Left hindlimb (tissue), 1 donor: Measurements from ENCODE around the gene CTXND2.
"Not testable (repeated sequence)": the region's sequence is repeated elsewhere in the genome, so short reads cannot be mapped to it uniquely, and the experiment has no call there.

Source experiments
- DNase-seq: peaks from one replicate; pipeline ENCODE4 v3.0.0-alpha.2; 2018

Gene CTXND2

GRCh38 chr1:150887018-150887417, at the start of gene CTXND2:
Gene CTXND2 (plus strand): TSS chr1:150887136. CDS start chr1:150912315, 25,179 bp downstream.
- no peak for DNase-seq

GRCh38 chr1:150840850-150841249, 46.1 kb upstream of the CTXND2 start:
- DNase-seq = not testable (repeated sequence)

- DNase-seq = no peak
Observed at GRCh38 chr1:150841626-150842025, 45.3 kb upstream of the CTXND2 start.

- no peak for DNase-seq
Observed at GRCh38 chr1:150842343-150842742, 44.6 kb upstream of the CTXND2 start.

- no peak for DNase-seq
Observed at GRCh38 chr1:150842964-150843363, 44.0 kb upstream of the CTXND2 start.

- no peak for DNase-seq
Observed at GRCh38 chr1:150843474-150843873, 43.5 kb upstream of the CTXND2 start.

GRCh38 chr1:150846473-150847146, 40.3 kb upstream of the CTXND2 start:
- DNase-seq = no peak

- DNase-seq = not testable (repeated sequence)
Observed at GRCh38 chr1:150850801-150851362, 36.1 kb upstream of the CTXND2 start.

GRCh38 chr1:150852734-150853133, 34.2 kb upstream of the CTXND2 start:
- DNase-seq = not testable (repeated sequence)

- DNase-seq = no peak
Observed at GRCh38 chr1:150863724-150864123, 23.2 kb upstream of the CTXND2 start.

- not testable (repeated sequence) for DNase-seq
Observed at GRCh38 chr1:150864200-150864599, 22.7 kb upstream of the CTXND2 start.

GRCh38 chr1:150869683-150870082, 17.3 kb upstream of the CTXND2 start:
- no peak for DNase-seq

GRCh38 chr1:150872572-150872971, 14.4 kb upstream of the CTXND2 start:
- DNase-seq = no peak

GRCh38 chr1:150873521-150873920, 13.4 kb upstream of the CTXND2 start:
- DNase-seq = no peak

- DNase-seq = no peak
Observed at GRCh38 chr1:150874455-150875196, 12.3 kb upstream of the CTXND2 start.

- peak; percentile 36 for DNase-seq
Observed at GRCh38 chr1:150875197-150876118, 11.5 kb upstream of the CTXND2 start.

GRCh38 chr1:150876119-150876454, 10.8 kb upstream of the CTXND2 start:
- no peak for DNase-seq

GRCh38 chr1:150878931-150879330, 8.0 kb upstream of the CTXND2 start:
- DNase-seq = not testable (repeated sequence)

- DNase-seq = no peak
Observed at GRCh38 chr1:150881331-150882070, 5.4 kb upstream of the CTXND2 start.

GRCh38 chr1:150883121-150883520, 3.8 kb upstream of the CTXND2 start:
- DNase-seq = not testable (repeated sequence)

- DNase-seq = no peak
Observed at GRCh38 chr1:150888727-150889126, 1.8 kb downstream of the CTXND2 start.

- no peak for DNase-seq
Observed at GRCh38 chr1:150890033-150890416, 3.1 kb downstream of the CTXND2 start.
